ENCODE results near the gene KLF4.

KLF4 gene

DNA sequence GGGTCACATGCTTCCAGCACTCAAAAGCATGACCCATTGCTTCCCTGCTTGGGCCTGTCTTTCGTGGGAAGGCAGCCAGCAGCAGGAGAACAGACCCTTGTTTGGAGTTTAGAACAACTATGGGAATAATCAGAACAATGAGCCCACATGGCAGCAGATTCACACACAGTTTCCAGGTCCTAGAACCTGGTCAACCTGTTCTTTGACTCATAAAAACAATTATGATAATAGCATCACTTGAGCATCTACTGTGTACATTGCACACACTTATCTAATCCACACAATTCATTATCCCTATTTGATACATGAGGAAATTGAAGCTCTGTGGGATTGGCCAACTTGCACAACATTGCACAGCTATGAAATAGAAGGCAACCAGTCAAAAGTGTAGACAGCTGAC lies 41.7 kb downstream of the KLF4 start:
- DNase-seq = no peak

DNA sequence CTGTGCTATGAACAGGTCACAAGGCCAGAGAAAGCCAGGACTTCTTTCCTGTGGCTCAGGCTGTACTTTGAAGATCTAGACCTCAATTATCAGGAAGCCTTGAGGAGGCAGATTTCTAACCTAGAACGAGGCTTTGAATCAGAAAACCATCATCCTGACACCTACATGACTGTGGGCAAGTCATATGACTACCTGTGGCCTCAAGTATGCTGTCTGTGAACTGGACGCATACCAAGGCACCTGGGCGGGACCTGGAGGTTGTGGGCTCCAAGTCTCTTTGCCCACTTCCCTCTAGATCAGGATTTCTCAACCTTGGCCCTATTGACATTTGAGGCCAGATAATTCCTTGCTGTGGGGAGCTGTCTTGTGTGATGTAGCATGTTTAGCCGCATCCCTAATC lies 42.5 kb downstream of the KLF4 start:
- DNase-seq = no peak

DNA sequence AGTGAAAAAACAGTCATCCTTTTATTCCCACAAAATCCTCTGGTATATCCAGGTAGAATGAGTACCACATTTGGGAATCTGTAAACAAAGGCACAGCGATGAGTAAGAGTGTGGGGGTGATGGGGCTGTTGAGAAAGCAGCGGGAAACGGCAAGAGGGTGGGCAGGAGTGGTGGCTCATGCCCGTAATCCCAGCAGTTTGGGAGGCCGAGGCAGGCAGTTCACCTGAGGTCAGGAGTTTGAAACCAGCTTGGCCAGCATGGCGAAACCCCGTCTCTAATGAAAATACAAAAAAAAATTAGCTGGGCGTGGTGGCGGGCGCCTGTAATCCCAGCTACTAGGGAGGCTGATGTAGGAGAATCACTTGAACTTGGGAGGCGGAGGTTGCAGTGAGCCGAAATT lies 43.1 kb downstream of the KLF4 start:
- DNase-seq = no peak

DNA sequence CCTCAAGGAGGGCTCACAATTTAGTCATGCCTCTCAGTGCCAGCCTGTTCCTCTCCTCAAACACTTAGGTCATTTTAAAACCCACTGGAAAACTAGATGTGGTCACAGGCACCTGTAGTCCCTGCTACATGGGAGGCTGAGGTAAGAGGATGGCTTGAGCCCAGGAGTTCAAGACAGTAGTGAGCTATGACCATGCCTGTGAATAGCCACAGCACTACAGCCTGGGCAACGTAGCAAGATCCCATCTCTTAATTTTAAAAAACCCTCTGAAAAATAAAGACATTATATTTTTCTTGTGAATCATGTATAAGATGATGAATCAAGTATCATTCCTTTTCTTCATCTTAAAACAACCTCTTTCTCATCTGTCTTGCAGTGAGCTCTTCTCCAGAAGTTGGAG lies 45.8 kb downstream of the KLF4 start:
- DNase-seq = no peak

DNA sequence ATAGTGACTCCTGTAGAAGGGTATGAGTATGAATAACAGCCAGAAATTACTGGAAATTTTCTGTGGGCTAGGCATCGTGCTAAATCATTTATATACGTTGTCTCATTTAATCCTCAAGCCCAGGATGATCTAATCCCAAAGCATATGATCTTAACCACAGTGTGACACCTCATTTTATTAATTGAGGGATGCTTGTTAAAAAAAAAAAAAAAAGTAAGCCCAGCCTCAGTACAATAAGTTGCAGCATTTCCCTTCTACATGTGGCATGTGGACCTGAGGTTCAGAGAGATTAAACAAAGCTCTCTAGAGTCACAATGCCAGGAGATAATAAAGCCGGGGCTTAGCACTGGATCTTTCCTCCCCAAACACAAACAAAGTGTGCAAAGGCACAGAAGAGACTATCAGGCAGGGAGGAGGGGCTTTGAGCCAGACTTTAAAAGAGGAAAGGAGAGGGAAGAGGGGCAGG lies 49.5 kb downstream of the KLF4 start:
- no peak for DNase-seq

DNA sequence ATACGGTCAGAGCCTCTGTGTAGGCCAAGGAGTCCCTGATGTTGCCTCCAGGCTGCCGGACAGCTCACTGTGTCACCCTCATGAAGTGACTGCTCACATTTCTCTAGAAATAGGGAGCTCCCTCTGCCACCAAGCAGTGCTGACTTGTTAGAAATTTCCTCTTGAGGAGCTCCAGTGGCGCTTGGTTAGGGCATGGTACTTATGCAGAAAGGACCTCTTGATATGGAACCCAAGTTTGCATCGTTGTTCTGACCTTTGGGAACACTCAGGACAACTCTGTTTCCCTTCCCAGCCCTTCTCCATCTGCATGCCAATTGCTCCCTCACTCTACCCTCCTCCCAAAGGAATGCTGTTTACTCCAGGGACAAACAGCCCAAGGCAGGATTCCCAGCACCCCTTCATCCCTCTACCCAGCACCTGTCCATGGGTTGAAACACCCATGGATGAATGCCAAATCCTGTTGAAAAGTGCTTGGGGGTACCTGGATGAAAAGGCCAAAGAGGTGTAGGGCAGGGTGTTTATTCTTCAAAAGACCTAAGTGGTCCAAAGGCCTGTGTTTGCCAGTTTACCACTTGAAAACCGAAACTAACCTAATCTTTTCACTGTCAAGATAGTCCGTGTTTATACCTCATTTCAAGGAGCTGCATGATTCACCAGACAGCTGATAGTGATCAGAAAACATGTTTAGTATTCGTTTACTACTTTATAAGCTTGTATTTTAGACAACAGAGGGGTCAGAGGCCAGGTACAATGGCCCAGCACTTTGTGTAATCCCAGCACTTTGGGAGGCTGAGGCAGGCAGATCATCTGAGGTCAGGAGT lies 51.1 kb downstream of the KLF4 start:
- no peak for DNase-seq

DNA sequence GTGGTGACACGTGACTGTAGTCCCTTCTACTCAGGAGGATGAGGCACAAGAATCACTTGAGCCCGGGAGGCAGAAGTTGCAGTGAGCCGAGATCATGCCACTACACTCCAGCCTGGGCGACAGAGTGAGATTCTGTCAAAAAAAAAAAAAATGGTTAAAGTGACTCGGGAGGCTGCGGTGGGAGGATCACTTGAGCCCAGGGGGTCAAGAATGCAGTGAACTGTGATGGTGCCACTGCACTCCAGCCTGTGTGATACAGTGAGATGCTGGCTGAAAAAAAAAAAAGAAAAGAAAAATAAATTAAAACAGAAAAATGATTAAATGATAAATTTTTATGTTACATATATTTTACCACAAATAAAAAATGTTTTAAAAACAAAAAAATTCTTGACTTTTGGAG lies 51.9 kb downstream of the KLF4 start:
- DNase-seq = no peak

DNA sequence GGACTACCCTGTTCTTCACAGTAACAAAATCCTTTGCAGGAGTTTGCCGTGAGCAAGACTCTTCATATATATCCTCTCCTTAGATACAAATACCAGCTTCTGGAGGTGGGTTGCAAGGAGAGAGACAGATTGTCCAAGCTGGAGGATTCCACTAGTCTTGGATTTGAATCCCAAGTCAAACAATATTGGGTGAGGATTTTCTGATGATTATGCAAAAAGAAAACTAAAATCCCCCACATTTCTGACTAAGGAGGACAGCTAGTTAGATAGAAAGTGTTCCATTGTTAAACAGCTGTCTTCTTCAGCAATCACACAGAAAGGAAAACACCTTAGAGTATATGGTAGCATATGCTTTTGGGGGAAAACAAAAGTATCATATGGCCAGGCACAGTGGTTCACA lies 54.2 kb downstream of the KLF4 start:
- no peak for DNase-seq

All from central memory CD4-positive, alpha-beta T cell (primary cell).